ENCODE measurements around the gene CGRRF1. TPM values are rescaled to one million over a fixed set of nuclear protein-coding genes. Genes with fewer than 3 reads are reported as not detected.

The CGRRF1 gene
- total RNA-seq, 2 donors from 2014 or later, result 17.1 to 25.7 TPM

DNA sequence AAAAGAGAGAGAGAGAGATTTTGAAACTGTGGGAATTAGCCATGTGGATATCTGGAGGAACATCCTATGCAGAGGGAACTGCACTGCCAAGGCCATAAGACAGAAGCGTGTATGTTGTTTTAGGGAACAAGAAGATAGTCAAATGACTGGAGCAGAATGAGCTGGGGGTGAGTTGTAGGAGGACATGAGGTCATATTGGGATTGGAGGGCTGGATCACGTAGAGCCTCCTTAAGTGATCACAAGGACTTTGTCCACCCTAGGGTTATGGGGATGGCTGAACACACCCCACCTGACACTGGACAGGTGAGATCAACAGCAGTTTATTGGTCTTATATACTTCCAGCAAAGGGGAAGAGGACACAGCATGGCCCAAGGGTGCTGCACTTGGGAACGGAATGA lies 8.2 kb upstream of the CGRRF1 start:
- TF ChIP-seq POLR2A (IDR thresholded peaks at IDR 0.05) (no peak), POLR2AphosphoS5 (IDR thresholded peaks at IDR 0.05) (no peak)
- TF ChIP-seq, protein P1, sequence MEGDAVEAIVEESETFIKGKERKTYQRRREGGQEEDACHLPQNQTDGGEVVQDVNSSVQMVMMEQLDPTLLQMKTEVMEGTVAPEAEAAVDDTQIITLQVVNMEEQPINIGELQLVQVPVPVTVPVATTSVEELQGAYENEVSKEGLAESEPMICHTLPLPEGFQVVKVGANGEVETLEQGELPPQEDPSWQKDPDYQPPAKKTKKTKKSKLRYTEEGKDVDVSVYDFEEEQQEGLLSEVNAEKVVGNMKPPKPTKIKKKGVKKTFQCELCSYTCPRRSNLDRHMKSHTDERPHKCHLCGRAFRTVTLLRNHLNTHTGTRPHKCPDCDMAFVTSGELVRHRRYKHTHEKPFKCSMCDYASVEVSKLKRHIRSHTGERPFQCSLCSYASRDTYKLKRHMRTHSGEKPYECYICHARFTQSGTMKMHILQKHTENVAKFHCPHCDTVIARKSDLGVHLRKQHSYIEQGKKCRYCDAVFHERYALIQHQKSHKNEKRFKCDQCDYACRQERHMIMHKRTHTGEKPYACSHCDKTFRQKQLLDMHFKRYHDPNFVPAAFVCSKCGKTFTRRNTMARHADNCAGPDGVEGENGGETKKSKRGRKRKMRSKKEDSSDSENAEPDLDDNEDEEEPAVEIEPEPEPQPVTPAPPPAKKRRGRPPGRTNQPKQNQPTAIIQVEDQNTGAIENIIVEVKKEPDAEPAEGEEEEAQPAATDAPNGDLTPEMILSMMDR (IDR thresholded peaks at IDR 0.05), result no peak
- Histone ChIP-seq H3K4me3 (no peak overlapping the region), H3K27ac (no peak overlapping the region), H3K9me3 (no peaks in the 10 kb centered on the region), H3K27me3 (replicated peaks; ENCODE audit: insufficient read depth) (no peaks in the 10 kb centered on the region), H3K36me3 (no peaks in the 10 kb centered on the region), H3K4me1 (replicated peaks) (no peaks in the 10 kb centered on the region)
- DNase-seq (ENCODE audit: low spot score), result no peak
- 92% methylated on average over 3 of the region's 3 CpGs for WGBS
- intact Hi-C loops (cut with DNase I), result no loop called here

DNA sequence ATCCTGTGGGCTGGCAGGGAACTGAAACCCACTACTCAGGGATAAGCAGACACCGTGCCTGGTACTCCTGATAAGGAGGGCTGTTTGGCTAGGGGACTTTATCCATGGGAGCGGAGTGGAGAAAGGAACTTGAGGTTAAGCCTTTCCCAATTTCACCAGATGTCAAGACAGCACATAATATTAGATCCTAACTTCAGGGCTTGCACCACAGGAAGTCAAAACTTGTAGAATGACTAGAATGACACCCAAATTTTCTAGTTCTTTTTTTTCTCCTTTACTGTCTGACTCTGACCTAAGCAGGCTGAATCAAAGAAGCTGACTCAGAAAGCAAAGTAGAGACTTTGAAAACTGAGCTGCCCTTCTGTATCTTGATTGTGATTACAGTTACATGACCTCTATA lies 7.1 kb upstream of the CGRRF1 start:
- intact Hi-C loops (cut with DNase I), result no loop called here
- H3K9me3 ChIP-seq, result no peaks in the 10 kb centered on the region
- no peaks in the 10 kb centered on the region for H3K36me3 ChIP-seq
- no peak overlapping the region for H3K4me3 ChIP-seq
- no peaks in the 10 kb centered on the region for H3K27me3 ChIP-seq (replicated peaks; ENCODE audit: insufficient read depth)
- WGBS, result 67% methylated on average over 2 of the region's 2 CpGs
- H3K27ac ChIP-seq, result no peak overlapping the region
- no peaks in the 10 kb centered on the region for H3K4me1 ChIP-seq (replicated peaks)
- DNase-seq (ENCODE audit: low spot score), result no peak
- TF ChIP-seq, protein P1 (IDR thresholded peaks at IDR 0.05), result no peak
- TF ChIP-seq POLR2AphosphoS5 (IDR thresholded peaks at IDR 0.05) (no peak), POLR2A (IDR thresholded peaks at IDR 0.05) (no peak)

DNA sequence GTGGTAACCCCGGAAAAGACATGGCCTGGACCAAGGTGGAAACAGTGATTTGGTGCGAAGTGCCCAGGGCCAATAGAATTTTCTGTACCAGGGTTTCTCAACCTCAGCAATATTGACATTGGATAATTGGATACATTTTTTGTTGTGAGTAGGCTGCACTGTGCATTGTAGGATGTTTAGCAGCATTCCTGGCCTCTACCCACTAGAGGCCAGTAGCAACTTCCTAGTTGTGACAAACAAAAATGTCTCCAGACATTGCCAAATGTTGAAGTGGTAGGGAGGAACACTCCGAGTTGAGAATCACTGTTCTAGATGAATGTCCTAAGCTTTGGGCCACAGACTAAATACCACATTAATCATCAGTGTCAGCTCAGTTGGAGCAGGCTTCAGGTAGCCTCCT lies 6.2 kb upstream of the CGRRF1 start:
- DNase-seq (ENCODE audit: low spot score), result no peak

DNA sequence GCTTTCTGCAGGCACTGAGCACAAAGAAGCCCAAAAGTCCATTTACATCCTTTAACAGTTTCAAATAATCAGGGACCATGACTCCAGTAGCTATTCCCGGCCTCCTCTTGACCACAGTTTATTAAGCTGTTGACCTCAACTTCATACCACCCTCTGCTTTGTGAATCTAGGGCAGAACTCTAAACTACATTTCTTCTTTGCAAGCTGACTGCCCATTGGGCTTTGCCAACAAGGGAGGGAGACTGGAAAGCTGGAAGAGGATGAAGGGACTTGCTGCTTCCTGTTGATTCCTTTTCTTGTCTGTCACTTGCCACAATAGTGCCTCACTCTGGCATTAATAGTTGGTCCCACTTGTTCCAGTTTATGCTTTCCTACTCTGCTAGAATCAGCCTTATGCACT lies 2.7 kb downstream of the CGRRF1 start:
- intact Hi-C loops (cut with DNase I), result no loop called here
- Histone ChIP-seq H3K27me3 (replicated peaks; ENCODE audit: insufficient read depth) (no peaks in the 10 kb centered on the region), H3K9me3 (no peaks in the 10 kb centered on the region), H3K27ac (no peak overlapping the region), H3K4me1 (replicated peaks) (no peaks in the 10 kb centered on the region), H3K36me3 (no peaks in the 10 kb centered on the region), H3K4me3 (no peak overlapping the region)
- WGBS, result 89% methylated on average over 1 of the region's 1 CpG
- DNase-seq (ENCODE audit: low spot score), result no peak
- no peak for TF ChIP-seq POLR2A (IDR thresholded peaks at IDR 0.05)
- no peak for TF ChIP-seq POLR2AphosphoS5 (IDR thresholded peaks at IDR 0.05)
- TF ChIP-seq, protein P1 (IDR thresholded peaks at IDR 0.05), result no peak

More for the DNA sequence above, 6.2 kb upstream of the CGRRF1 start:
- Histone ChIP-seq H3K4me3 (no peak overlapping the region), H3K9me3 (no peaks in the 10 kb centered on the region), H3K27me3 (replicated peaks; ENCODE audit: insufficient read depth) (no peaks in the 10 kb centered on the region), H3K36me3 (no peaks in the 10 kb centered on the region), H3K27ac (no peak overlapping the region), H3K4me1 (replicated peaks) (no peaks in the 10 kb centered on the region)
- intact Hi-C loops (cut with DNase I), result no loop called here
- TF ChIP-seq POLR2A (IDR thresholded peaks at IDR 0.05), result no peak
- TF ChIP-seq POLR2AphosphoS5 (IDR thresholded peaks at IDR 0.05), result no peak
- TF ChIP-seq, protein P1 (IDR thresholded peaks at IDR 0.05), result no peak
- WGBS, result 69% methylated on average over 3 of the region's 3 CpGs

DNA sequence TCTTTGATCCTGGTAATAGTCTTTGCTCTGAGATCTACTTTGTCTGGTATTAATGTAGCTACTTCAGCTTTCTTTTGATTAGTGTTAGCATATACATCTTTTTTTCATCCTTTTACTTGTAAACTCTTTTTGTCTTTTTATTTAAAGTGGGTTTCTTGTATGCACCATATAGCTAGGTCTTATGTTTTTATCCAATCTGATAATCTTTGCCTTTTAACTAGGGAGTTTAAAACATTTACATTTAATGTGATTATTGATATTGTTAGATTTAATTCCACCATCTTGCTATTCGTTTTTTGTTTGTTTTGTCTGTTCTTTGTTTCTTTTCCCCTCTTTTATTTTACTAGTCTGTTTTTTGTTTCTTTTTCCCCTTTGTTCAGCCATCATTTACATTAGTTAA lies 6.0 kb downstream of the CGRRF1 start:
- H3K27ac ChIP-seq, result no peak overlapping the region
- DNase-seq (ENCODE audit: low spot score), result no peak
- 67% methylated on average over 1 of the region's 1 CpG for WGBS
- H3K9me3 ChIP-seq, result no peaks in the 10 kb centered on the region
- TF ChIP-seq POLR2A (IDR thresholded peaks at IDR 0.05) (no peak), POLR2AphosphoS5 (IDR thresholded peaks at IDR 0.05) (no peak)
- TF ChIP-seq, protein P1 (IDR thresholded peaks at IDR 0.05), result no peak
- no peaks in the 10 kb centered on the region for H3K4me1 ChIP-seq (replicated peaks)
- intact Hi-C loops (cut with DNase I), result no loop called here
- no peaks in the 10 kb centered on the region for H3K27me3 ChIP-seq (replicated peaks; ENCODE audit: insufficient read depth)
- H3K4me3 ChIP-seq, result no peak overlapping the region
- H3K36me3 ChIP-seq, result no peaks in the 10 kb centered on the region

Data from prostate gland (tissue), 2 donors.